ENCODE measurements around the gene RPS15. TPM values are rescaled to one million over a fixed set of nuclear protein-coding genes. Genes with fewer than 3 reads are reported as not detected.

RPS15 gene
- total and polyA plus RNA-seq, 8 donors, result 596 to 1,709 (median 905) TPM

DNA sequence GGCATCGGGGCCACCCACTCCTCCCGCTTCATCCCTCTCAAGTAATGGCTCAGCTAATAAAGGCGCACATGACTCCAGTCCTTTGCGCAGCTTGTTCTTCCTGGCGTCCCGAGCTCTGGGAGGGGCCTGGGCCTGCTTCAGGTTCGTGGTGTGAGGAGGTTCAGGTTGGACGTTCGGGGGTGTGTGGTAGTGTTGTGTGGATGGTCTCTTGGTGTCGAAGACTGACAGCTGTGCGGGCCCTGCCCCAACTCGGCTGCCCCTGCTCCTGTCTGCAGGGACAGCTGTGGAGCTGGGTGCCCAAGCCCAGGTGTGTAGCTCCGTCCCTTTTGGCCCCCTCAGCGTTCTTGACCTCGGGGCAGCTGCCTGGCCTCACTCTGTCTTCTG lies 2.2 kb downstream of the RPS15 start:
- Histone ChIP-seq H3K4me1 (peaks cover 0 to 19% (median 6%) of the 10 kb centered on the region in 3 donors), H3K9me3 (no peaks in the 10 kb centered on the region), H3K27me3 (no peaks in the 10 kb centered on the region), H3K4me3 (no peak overlapping the region), H3K27ac (no peak overlapping the region), H3K36me3 (peaks cover 11 to 28% (median 16%) of the 10 kb centered on the region in 3 donors)
- WGBS, 2 donors, result 84 to 87% methylated on average over 15 of the region's 15 CpGs
- no peak for ATAC-seq
- no peak for FAIRE-seq
- intact Hi-C loops (cut with DNase I), result loop anchor here in 1 of 3 donors (10.0 kb wide), 1 partner anchor 74 kb away; the partner anchor contains the start of gene ADAMTSL5
- no peak for TF ChIP-seq CTCF (IDR thresholded peaks at IDR 0.05)
- peak in 1 of 6 donors; percentile 30 for DNase-seq

GRCh38 chr19:1441022-1441426 lies 2.8 kb downstream of the RPS15 start:
- H3K4me3 ChIP-seq, result no peak overlapping the region
- DNase-seq (no peak), ATAC-seq (no peak), FAIRE-seq (no peak)
- 85 to 90% methylated on average over 9 of the region's 9 CpGs for WGBS, 2 donors
- intact Hi-C loops (cut with DNase I), result loop anchor here in 1 of 3 donors (10.0 kb wide), 1 partner anchor 74 kb away; the partner anchor contains the start of gene ADAMTSL5
- H3K9me3 ChIP-seq, result no peaks in the 10 kb centered on the region
- H3K27ac ChIP-seq, result no peak overlapping the region
- H3K36me3 ChIP-seq, result peaks cover 11 to 28% (median 16%) of the 10 kb centered on the region in 3 donors
- no peaks in the 10 kb centered on the region for H3K27me3 ChIP-seq
- TF ChIP-seq CTCF (IDR thresholded peaks at IDR 0.05), result no peak
- H3K4me1 ChIP-seq, result peaks cover 0 to 23% (median 6%) of the 10 kb centered on the region in 3 donors

GRCh38 chr19:1441677-1442438 lies 3.7 kb downstream of the RPS15 start:
- peaks cover 0 to 7% (median 2%) of the 10 kb centered on the region in 4 donors for H3K27me3 ChIP-seq
- no peaks in the 10 kb centered on the region for H3K9me3 ChIP-seq
- H3K36me3 ChIP-seq, result peaks cover 11 to 28% (median 16%) of the 10 kb centered on the region in 3 donors
- peaks cover 0 to 30% (median 6%) of the 10 kb centered on the region in 3 donors for H3K4me1 ChIP-seq
- TF ChIP-seq CTCF (IDR thresholded peaks at IDR 0.05), result no peak
- intact Hi-C loops (cut with DNase I), result loop anchor here in 1 of 3 donors (10.0 kb wide), 1 partner anchor 73 kb away; the partner anchor contains the start of gene ADAMTSL5
- H3K4me3 ChIP-seq, result no peak overlapping the region
- FAIRE-seq (no peak), DNase-seq (peak in 1 of 6 donors; percentile 55), ATAC-seq (no peak)
- H3K27ac ChIP-seq, result no peak overlapping the region
- 89 to 91% methylated on average over 25 of the region's 25 CpGs for WGBS, 2 donors

- WGBS, 2 donors, result 2% methylated on average over 65 to 70 of the region's 70 CpGs
- Histone ChIP-seq H3K4me1 (peaks cover 0 to 18% (median 0%) of the 10 kb centered on the region in 3 donors), H3K27me3 (peaks cover 0 to 17% (median 3%) of the 10 kb centered on the region in 4 donors), H3K27ac (no peak overlapping the region), H3K4me3 (peak overlapping the region in 2 of 4 donors; percentile 27 to 30), H3K36me3 (peaks cover 8 to 18% (median 8%) of the 10 kb centered on the region in 3 donors), H3K9me3 (no peaks in the 10 kb centered on the region)
- no peak for FAIRE-seq
- peak; percentile 86 to 96 (median 91) for TF ChIP-seq CTCF (IDR thresholded peaks at IDR 0.05)
- peak in 5 of 6 donors; percentile 53 to 90 (median 76) for DNase-seq
- peak; percentile 88 to 97 (median 92) for ATAC-seq
- intact Hi-C loops (cut with DNase I), result loop anchor here in 1 of 3 donors (10.0 kb wide), 1 partner anchor 69 kb away; the partner anchor contains the start of gene ADAMTSL5
Observed at GRCh38 chr19:1445185-1445931, 7.2 kb downstream of the RPS15 start.
